HG03520 (cell line): ENCODE results near the gene SNIP1.
"Not testable (repeated sequence)": the region's sequence is repeated elsewhere in the genome, so short reads cannot be mapped to it uniquely, and the experiment has no call there.

Source experiments
- ATAC-seq: cut with Tn5 transposase; IDR thresholded peaks from one replicate; pipeline ENCODE4 v1.9.1; 2021; ENCODE audit warnings: mild to moderate bottlenecking, moderate library complexity; ENCODE audit not compliant: unreplicated experiment

SNIP1 gene

GRCh38 chr1:37514350-37515184 is 39.5 kb downstream of the SNIP1 start, which contains the start of gene MEAF6:
TSS of gene MEAF6 (minus strand) at chr1:37514766. CDS start at chr1:37514746, 20 bp downstream.
- peak; percentile 81 for ATAC-seq

- ATAC-seq, result no peak
These were observed 40.2 kb downstream of the SNIP1 start for GRCh38 chr1:37513795-37514349.

- no peak for ATAC-seq
These were observed 44.9 kb downstream of the SNIP1 start for GRCh38 chr1:37509181-37509580.

- no peak for ATAC-seq
These were observed 47.4 kb downstream of the SNIP1 start for GRCh38 chr1:37506740-37507139.

- not testable (repeated sequence) for ATAC-seq
These were observed 51.3 kb downstream of the SNIP1 start for GRCh38 chr1:37502791-37503190.

- ATAC-seq, result no peak
These were observed 52.0 kb downstream of the SNIP1 start for GRCh38 chr1:37502104-37502503.

- no peak for ATAC-seq
These were observed 52.4 kb downstream of the SNIP1 start for GRCh38 chr1:37501661-37502060.

GRCh38 chr1:37498872-37499617 is 55.0 kb downstream of the SNIP1 start:
- ATAC-seq, result no peak

GRCh38 chr1:37497832-37498231 is 56.3 kb downstream of the SNIP1 start:
- ATAC-seq, result no peak

- ATAC-seq, result no peak
These were observed 58.2 kb downstream of the SNIP1 start for GRCh38 chr1:37495875-37496274.

GRCh38 chr1:37493336-37494098 is 60.6 kb downstream of the SNIP1 start:
- no peak for ATAC-seq

- no peak for ATAC-seq
These were observed 66.5 kb downstream of the SNIP1 start for GRCh38 chr1:37487619-37487984.

- no peak for ATAC-seq
These were observed 67.1 kb downstream of the SNIP1 start for GRCh38 chr1:37486680-37487618.

GRCh38 chr1:37485902-37486679 is 68.0 kb downstream of the SNIP1 start:
- no peak for ATAC-seq
